ENCODE data around the gene BLVRB.
"Not testable (repeated sequence)": the region's sequence is repeated elsewhere in the genome, so short reads cannot be mapped to it uniquely, and the experiment has no call there.

The BLVRB gene

DNA sequence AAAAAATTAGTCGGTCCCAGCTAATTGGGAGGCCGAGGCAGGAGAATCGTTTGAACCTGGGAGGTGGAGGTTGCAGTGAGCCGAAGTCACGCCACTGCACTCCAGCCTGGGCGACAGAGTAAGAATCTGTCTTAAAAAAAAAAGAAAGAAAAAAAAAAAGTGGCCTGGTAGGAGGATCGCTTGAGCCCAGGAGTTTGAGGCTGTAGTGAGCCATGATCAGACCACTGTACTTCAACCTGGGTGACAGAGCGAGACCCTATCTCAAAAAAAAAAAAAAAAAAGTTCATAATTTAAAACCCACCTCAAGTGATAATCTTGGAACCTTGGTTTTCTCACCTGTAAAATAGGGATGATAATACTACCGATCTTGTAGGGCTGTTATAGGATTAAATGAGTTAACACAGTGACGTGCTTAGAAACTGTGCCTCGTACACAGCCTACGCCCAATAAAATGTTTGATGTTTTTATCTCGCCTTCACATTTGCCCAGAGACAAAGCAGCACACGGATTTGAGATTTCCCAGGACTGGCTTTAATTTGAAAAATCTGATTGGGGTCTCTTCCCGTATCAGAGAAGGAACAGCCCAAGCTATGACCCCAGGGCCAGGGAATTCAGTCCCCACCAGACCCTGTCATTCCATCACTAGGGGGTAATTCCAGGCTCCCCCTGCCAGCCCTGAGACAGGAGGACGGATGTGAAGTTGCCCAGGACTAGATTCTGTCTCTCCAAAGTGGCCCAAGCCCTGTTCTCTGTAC, 43.4 kb downstream of the BLVRB start:
- no peak for DNase-seq

DNA sequence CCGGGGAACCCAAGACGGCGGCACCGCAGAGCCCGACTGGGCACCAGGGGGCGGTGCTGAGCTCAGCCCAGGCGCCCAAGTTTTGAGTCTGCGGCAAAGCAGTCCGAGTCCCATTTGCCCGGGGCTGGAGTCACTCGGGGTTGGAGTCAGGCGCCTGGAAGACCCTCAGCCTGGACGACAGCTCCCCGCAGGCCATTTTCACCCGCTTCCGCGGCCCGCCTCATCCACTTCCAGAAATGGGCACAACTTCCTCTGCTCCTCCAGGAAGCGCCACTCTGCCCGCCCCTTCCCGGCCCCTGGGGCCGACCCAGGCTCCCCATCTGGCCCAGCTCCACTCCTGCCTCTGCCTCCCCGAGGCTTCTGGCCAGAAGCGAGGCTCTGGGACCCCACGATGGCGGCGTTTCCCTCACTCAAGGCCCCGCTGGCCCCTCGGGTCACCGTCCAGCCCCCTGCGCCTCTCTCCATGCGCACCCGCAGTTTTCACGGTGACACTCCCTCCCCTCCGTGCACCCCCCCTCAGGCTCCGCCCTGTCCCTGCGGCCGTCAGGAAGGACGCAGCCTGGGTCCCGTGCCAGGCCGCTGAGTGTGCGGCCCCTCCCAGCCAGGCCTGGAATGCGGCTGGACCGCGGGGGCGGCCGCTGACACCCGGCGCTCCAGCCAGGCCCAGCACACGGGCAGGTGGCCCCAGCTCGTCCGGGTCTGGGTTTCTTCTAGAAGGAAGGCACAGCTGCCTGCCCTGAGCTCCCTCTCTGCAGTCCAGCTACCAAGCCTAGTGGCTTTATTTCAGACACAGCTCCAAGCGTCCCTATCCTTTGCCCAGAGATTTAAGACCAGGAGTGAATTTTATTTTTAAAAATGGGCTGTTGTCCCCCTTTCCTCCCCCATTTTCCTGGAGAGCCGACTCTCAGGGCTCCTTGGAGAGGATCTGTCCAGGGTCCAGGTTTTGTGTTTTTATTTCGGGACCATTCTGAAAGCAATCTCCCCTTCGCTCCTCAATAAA, 44.5 kb downstream of the BLVRB start:
- DNase-seq = peak; percentile 86

DNA sequence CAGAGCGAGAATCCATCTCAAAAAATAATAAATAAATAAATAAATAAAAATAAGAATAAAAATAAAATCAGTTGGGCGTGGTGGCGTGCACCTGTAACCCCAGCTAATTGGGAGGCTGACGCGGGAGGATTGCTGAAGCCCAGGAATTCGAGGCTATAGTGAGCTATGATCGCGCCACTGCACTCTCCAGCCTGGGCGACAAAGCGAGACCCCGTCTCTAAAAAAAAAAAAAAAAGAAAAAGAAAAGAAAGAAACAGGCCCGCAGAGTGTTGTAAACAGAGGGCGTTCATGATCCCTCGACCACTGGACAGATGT, 45.1 kb downstream of the BLVRB start:
- DNase-seq = no peak

DNA sequence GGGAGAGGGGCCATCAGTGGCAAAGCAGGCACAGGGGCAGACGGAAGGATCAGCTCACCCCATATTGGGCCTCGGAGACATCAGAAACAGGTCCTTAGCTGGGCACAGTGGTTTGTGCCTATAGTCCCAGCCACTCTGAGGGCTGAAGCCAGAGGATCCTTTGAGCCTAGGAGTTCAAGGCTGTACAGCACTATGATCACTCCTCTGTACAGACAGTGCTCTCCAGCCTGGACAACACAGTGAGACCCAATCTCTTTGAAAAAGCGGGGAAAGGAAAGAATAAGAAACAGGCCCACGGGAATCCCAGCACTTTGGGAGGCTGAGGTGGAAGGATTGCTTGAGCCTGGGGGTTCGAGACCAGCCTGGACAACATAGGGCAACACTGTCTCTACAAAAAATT, 45.8 kb downstream of the BLVRB start:
- DNase-seq = no peak

DNA sequence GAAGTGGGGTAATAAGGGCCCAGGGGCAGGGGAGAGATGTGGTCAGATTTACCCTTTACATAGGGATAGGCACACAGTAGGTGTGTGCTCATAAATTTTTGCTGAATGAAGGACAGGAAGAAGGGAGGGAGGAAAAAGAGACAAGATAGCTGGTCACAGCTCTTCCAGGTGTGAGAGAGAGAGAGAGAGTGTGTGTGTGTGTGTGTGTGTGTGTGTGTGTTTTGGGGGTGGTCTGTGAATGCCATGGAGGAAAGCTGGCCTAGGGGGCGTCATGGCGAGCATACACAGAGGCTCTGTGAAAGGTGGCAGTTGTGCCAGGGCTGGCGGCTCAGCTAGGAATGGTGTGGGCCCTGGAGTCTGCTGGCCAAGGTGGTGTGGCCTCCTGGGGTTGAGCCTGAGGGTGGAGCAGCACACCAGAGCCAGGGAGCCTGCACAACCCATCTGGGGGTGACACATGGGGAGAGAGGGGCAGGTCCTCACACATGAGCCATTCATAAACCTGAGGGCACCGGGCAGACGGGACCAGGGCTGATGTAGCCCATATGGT, 46.4 kb downstream of the BLVRB start:
- no peak for DNase-seq

DNA sequence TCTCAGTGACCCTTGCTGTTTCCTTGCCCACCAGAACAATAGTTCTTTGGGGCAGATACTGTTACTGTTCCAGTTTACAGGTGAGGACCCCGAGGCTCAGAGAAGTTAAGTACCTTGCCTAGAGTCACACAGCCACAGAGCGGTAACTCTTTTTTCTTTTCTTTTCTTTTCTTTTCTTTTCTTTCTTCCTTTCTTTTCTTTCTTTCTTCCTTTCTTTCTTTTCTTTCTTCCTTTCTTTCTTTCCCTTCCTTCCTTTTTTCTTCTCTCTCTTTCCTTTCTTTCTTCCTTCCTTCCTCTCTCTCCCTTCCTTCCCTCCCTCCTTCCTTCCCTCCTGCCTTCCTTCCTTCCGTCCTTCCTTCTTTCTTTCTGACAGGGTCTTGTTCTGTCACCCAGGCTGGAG, 47.5 kb downstream of the BLVRB start:
- no peak for DNase-seq

DNA sequence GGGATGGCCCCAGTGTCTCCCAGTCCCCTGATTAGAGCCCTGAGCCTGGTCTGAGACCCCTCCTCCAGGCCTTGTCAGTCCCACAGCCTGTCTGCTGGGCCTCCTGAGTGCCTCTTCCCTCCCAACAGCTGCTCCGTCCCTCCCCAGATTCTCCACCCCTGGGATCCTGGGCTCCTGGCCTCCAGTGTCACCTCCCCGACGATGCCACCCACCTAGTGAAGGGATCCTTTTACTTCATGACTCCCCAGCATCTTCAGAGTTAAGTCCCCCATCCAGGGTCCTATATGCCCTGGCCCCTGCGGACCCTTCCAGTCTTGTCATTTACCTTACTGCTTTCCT, 47.9 kb downstream of the BLVRB start:
- no peak for DNase-seq

DNA sequence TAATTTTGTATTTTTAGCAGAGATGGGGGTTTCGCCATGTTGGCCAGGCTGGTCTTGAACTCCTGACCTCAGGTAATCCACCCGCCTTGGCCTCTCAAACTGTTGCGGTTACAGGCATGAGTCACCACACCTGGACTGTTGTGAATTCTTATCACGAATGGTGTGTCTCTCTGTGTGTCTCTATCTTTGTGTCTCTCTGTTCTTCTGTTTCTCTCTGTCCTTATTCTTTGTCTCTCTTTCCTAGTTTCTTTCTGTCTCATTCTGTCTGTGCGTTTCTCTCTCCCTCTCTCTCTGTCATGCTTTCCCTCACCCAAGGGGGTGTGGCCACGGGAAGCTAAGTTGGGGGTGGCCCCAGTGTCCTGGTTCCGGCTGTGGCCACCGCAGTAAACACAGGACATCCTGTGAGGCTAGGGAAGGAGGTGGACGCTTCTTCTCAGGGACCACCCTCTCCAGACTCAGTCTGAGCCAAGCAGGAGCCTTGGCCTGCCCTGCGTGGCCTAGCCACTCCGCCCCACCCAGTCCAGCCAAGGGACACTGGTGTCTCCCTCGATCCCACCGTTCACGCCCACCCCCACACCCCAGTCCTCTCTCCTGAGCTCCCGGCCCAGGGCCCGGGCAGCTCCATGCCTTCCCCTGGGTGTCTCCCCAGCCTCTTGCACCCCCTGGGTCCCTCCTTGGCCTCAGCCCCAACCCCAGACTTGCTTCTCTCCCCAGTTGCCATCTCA, 48.5 kb downstream of the BLVRB start:
- peak; percentile 41 for DNase-seq

DNA sequence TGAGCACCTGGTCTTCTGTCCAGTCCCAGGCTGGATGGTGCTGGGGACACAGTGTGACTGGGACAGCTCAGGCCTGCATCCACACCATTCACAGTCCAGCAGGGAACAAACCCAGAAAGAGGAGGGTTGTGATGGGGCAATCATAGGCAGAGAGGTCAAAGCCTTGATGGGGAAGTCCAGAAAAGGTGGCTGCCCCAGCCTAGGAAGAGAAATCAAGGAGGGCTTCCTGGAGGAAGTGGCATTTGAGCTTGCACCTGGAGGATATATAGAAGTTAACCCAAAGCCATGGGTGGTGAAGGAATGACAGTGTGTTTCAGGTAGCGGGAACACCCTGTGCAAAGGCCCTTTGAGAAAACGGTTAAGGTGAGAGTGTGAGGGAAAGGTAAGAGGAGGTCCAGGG, 49.8 kb downstream of the BLVRB start:
- DNase-seq = no peak

DNA sequence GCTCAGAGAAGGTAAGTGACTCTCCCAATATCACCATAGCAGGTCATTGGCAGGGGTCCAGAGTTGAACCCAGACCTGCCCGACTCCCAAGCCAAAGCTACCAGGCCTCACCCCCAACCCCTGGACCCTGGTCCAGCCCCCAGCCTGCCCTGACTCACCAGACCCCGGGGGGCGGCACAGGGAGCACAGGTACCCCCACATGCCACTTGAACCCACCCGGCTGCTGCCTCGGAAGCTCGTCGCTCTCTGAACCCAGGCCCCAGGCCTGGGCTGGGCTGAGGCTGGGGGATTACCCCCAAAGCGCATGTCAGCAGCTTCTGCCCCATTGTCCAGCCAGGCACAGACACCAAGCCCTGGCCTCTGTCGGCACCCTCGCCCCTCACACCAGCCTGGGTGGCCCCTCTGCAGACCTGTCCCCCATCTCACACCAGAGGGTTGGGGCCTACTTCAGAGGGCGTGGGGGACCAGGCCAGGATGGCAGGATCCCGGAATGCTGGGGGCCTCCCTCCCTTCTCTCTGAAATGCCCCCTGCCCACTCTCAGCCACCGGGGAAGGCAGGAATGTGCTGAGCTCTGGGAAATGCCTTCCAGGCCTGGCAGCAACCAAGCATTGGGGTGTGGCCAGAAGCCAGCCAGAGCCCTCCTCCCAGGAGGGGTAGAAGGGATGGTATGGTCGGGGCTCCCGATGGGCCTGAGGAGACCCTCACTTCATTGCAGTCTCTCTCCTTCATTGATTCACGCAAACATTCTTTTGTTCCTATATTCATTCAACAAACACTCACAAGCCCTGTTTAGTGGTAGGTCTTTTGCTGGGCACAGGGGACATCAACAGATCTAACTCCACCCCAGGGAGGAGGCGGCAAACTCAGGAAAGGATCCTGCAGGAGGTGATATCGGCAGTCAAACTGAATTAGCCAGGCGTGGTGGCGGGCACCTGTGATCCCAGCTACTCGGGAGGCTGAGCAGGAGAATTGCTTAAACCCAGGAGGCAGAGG, 50.7 kb downstream of the BLVRB start:
- DNase-seq = no peak

DNA sequence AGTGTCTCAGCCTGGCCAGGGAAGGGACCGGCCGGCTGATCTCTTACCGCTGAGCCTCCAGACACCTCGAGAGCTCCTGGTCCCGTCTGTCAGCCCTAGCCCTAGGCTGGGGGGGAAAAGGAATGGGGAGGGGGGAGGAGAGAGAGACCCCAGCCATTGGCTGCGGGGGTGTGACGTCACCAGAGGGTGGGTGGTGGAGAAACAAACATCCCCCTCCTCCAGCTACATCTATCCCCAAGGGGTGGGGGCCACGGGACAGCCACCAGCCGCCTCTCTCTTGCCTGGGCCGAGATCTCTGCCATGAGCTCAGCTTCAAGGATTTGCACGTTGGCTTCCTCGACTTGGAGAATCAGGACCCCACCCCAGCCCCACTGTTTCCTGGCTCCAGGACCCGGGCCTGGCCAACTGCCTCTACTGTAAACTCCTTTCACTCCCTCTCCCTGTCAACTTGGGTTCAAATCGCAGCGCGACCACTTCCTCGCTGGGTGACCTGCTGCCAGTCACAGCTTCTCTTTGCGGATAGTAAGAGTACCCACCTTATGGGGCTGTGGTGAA, 52.2 kb downstream of the BLVRB start, which contains the start of gene PRX:
Gene PRX (minus strand): TSS at position 88 of the 555 bp plus-strand sequence. CDS start 5,446 bp downstream, outside the sequence.
- no peak for DNase-seq

DNA sequence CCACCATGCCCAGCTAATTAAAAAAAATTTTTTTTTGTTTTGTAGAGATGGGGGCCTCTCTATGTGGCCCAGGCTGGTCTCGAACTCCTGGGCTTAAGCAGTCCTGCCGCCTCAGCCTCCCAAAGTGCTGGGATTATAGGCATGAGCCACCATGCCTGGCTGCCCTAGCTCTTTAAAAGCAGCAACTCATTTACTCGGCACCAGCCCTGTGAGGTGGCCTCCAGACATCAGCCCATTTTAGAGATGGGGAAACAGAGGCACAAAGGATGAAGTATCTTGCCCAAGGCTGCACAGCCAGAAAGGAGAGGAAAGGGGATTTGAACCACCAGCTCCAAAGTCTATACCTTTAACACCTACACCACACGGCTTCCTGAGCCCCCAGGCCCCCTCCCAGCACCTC, 52.7 kb downstream of the BLVRB start:
- no peak for DNase-seq

DNA sequence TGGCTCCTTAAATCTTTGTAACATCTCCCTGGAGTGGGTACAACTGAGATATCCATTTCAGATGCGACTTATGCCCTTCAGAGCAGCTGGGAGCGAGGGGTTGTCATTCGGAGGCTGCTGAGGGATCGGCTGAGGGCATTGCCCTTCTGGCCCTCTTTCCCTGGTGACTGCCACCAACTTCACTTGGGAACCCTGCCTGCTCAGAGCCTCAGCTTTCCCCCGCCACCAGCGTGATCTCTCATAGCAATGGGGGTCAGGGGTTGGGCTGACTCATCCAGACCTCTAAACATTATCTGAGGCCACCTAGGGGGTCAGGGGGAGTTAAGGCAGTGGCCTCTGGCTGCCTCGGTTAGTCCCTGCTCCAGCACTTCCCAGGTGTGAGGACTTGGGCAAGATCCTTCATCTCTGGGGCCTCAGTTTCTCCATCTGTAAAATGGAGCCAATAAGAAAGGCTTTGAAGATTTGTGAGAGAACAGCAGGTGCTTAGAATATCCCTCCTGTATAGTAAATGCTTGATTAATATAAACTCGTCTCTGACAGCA, 53.5 kb downstream of the BLVRB start:
- DNase-seq = no peak

DNA sequence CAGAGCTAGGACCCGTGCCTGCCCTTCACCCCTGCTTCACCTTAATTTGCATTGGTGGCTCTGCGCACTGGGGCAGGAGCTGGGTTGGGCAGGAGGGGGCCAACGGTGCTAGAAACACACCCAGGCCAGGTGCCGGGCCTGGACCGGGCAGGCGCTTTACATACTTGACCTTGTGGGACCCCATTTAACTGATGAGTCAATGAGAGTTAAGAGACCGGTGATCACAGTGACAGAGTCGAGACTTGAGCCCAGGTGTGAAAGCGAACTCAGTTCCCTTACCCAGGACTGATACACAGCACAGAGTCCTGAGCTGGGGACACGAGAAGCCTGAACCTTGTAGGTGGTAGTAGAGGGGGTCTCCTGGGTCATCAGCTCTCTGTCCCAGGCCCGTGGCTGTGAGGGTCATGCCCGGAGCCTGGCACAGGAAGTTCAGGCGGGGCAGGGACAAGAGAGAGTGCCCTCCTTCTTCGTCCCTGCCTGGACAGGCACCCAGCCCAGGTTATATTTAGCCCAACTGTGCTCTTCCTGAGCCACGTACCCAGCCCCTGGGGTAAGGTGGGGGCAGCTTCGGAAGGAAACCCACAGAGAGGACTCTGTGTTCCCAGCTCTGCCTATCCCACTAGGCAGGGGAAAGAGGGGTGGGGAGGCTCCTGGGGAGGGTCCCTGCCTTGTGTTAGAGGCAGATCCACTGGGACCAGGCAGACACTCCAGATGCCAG, 54.3 kb downstream of the BLVRB start:
- no peak for DNase-seq

DNA sequence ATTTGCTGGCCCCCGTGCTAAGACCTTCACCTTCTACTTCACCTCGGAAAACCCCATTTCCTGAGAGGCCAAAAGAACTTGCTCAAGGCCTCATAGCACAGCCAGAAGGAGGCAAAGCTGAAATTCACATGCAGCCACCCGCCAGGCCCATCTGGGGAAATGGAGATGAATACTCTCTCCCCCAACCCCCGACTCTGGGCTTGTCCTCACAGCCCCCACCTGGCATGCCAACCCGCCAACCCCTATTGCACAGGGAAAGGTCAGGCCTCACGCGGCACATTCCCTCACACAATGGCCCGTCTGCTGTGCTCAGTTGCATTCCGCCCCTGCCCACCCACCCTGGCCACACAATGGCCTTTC, 55.5 kb downstream of the BLVRB start:
- DNase-seq = no peak

DNA sequence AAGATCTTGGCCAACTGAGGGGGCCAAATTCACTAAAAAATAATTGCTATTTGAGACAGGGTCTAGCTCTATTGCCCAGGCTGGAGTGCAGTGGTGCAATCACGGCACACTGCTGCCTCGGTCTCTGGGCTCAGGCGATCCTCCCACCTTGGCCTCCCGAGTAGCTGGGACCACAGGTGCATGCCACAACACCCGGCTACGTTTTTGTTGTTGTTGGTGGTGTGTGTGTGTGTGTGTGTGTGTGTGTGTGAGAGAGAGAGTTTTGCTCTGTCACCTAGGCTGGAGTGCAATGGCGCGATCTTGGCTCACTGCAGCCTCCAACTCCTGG, 57.0 kb downstream of the BLVRB start:
- DNase-seq = not testable (repeated sequence)

DNA sequence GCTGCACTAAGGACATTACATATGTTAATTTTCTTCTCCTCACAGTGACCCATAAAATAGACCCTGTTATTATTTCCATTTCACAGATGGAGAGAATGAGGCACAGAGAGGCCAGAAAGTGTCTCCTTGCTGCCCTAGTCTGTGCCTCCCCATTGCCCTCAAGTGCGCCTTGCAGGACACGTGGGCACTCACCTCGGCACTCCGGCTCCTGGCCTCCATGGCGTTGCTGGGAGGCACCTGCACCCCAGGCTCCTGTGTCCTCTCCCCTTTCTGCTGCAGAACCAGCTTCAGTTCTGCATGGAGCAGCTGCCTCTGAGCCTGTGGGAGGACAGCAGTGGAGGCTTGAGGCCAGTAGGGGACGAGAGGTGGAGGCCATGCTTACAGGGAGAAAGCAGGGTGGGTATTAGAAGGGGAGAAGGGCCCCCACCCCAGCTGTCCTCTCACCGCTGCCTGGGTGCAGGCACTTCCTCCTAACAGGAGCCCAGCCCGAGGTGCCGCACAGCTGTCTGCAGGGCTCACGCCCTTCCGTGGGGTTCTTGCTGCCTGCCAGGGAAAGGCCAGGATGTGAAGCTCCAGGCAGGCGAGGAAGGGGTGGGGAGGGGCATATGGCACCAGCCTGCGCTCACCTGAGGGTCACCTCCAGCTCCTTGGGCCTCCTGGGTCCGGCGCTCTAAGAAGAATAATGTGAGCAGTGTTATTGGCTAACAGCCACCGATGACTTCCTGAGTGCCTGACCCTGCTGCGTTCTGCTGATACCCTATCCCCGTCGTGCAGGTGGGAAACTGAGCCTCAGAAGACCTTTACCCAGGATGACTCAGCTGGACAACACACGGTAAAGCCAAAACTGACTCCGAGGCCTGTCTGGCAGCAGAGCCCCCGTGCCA, 57.6 kb downstream of the BLVRB start:
- DNase-seq = no peak

DNA sequence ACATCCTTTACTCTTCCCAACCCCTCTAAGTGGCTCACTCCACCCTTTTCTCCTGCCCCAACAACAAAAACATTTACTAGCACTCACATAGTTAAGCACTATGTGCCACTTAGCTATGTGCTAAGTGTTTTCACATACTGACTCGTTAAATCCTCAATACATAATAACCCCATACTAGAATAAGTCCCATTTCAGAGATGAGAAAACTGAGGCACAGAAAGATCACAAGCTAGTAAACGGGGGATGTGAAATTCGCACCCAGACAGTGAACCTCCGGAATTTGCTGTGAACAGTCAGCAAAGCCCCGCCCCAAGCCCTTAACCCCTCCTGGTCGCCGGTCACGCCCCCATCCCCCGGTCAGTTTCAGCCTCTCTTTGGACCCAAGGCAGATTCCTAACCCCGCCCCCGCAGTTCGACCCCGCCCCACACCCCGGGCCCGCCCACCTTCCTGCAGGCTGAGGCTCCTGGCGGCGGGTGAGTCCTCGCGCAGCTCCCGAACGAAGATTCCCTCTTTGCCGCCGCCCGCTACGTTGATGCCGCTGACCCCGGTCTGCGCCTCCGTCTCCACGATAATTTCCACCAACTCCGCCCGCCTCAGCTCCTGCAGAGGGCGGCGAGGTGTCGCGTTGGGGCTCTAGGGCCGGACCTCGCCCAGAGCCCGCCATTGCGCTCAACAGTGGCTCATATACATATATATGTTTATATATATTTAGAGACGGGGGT, 62.1 kb downstream of the BLVRB start:
- DNase-seq = peak; percentile 94

DNA sequence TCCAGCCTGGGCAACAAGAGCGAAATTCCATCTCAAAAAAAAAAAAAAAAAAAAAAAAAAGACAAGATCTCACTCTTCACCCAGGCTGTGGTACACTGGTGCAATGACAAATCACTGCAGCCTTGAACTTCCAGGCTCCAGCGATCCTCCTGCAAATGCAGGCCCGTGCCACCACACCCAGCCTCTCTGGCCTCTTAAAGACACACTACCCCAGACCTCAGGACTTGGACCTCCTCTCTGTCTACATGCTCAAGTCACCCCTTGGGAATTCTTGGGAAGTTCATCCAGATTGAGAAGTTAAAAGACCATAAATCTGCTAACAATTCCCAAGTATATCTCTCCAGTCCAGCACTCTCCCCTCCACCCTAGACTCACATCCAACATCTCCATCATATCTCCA, 65.0 kb downstream of the BLVRB start:
- DNase-seq = no peak

Measured in activated CD4-positive, alpha-beta T cell treated with anti-CD3 and anti-CD28 coated beads, Interleukin-10, Interleukin-2, amounts not matched to agents 100 ng/mL and 50 ng/mL, durations not matched to agents 16 hours and 8 hours (primary cell).